ENCODE measurements around the gene ACSF3.

ACSF3 gene

DNA sequence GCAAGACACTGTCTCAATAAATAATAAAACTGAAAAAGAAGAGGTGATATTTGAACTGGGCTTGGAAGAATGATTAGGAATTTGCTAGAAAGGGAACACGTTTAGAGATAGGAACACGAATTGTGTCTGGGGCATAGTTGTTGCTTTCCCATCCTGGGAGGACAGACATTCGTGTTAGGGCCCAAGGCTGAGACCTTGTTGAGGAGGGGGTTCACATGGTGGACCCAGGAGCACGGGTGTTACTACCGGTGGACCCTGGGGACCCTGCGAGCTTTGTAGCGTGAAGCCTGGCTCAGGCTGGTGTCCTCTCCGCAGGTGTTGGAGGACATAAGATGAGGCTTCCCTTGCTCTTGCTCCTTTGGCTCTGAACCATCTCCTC lies 1.2 kb downstream of the ACSF3 start:
- peak overlapping the region; percentile 73 for H3K4me3 ChIP-seq (ENCODE audit: control insufficient read depth, low read depth, low read length)
- TF ChIP-seq, protein P1, sequence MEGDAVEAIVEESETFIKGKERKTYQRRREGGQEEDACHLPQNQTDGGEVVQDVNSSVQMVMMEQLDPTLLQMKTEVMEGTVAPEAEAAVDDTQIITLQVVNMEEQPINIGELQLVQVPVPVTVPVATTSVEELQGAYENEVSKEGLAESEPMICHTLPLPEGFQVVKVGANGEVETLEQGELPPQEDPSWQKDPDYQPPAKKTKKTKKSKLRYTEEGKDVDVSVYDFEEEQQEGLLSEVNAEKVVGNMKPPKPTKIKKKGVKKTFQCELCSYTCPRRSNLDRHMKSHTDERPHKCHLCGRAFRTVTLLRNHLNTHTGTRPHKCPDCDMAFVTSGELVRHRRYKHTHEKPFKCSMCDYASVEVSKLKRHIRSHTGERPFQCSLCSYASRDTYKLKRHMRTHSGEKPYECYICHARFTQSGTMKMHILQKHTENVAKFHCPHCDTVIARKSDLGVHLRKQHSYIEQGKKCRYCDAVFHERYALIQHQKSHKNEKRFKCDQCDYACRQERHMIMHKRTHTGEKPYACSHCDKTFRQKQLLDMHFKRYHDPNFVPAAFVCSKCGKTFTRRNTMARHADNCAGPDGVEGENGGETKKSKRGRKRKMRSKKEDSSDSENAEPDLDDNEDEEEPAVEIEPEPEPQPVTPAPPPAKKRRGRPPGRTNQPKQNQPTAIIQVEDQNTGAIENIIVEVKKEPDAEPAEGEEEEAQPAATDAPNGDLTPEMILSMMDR (conservative IDR thresholded peaks at IDR 0.05; ENCODE audit: control insufficient read depth, insufficient read depth, low read depth, low read length) = no peak
- DNase-seq (ENCODE audit: low read depth) = no peak

DNA sequence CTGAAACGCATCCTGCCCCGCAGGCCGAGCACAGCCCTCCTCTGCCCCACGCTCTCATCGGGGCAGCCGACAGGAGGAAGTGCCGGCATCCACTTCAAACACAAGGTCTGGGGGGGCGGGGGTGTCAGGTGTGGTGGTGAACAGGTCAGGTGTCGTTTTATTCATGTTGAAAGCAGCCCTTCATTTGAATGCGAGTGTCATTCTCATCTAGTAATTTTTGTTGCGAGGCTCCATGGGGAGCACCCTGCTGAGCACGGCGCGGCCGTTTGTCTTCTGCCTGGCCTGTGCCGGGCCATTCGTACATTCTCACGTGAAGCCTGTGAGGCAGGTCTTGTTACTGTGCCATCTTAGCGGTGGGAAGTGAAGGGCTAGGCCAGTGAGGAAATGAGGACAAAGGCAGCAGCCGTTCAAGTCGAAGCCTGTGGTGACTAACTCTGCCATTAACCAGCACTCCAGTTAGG lies 1.9 kb downstream of the ACSF3 start:
- peak; percentile 8 for DNase-seq (ENCODE audit: low read depth)
- TF ChIP-seq, protein P1 (conservative IDR thresholded peaks at IDR 0.05; ENCODE audit: control insufficient read depth, insufficient read depth, low read depth, low read length) = no peak
- no peak overlapping the region for H3K4me3 ChIP-seq (ENCODE audit: control insufficient read depth, low read depth, low read length)

DNA sequence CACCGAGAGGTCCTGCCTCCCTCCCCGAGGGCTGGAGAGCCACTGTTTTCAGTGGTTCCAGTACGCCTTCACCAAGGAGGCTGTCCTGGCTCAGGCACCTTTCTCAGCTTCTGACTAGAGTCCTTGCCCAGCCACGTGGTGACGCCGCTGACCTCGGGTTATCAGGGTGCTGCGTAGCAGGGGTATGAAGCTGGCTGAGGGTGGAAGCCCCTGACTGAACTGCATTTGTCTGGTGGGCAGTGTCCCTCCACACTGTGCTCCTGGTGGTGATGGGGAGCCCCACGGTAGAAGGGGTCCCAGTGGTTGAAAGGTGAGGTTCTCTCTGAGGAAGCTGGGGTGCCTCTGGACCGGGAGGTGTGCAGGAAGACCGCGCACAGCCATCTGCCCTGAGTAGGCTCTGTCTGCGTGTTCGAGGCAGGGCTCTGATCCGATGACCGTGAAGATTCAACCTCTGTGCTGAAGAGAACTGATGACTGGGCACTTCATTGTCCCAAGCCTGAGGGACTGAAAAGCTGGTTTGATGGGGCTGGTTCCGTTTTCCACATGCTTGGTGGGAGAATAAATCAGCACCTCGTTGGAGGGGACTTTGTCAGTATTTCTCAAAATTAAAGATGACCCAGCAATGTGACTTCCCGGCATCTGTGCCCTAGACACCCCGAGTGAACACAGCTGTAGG lies 2.5 kb downstream of the ACSF3 start:
- no peak for DNase-seq (ENCODE audit: low read depth)
- H3K4me3 ChIP-seq (ENCODE audit: control insufficient read depth, low read depth, low read length) = no peak overlapping the region
- TF ChIP-seq, protein P1 (conservative IDR thresholded peaks at IDR 0.05; ENCODE audit: control insufficient read depth, insufficient read depth, low read depth, low read length) = no peak

DNA sequence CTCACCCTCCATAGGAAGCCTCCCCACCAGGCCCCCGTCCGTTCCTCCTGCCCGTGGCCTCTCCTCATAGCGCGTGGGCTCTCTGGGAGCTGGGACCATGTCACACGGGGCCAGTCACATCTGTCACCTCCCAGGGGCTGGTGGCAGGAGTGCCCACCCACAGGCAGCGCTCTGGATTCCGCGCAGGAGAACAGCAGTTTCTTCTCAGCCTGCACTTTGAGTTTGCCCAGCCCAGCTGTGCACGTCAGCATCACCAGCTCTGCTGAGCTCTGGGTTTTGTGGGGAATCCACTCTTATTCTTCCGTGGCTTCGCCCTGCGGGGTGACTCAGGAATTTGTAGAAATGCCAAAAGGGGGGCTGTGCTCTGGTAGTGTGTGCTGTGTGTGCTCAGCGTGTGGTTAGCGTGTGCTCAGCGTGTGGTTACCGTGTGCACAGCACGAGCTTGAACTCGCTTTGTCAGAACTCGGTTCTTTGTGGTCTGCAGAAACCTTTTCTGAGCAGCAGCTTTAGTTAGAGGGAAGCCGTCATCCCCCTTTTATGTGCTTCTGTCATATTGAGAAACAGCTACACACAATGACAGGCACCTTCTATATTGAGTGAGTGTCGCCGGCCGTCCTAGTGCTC lies 3.2 kb downstream of the ACSF3 start:
- no peak for DNase-seq (ENCODE audit: low read depth)
- no peak overlapping the region for H3K4me3 ChIP-seq (ENCODE audit: control insufficient read depth, low read depth, low read length)
- TF ChIP-seq, protein P1 (conservative IDR thresholded peaks at IDR 0.05; ENCODE audit: control insufficient read depth, insufficient read depth, low read depth, low read length) = no peak

DNA sequence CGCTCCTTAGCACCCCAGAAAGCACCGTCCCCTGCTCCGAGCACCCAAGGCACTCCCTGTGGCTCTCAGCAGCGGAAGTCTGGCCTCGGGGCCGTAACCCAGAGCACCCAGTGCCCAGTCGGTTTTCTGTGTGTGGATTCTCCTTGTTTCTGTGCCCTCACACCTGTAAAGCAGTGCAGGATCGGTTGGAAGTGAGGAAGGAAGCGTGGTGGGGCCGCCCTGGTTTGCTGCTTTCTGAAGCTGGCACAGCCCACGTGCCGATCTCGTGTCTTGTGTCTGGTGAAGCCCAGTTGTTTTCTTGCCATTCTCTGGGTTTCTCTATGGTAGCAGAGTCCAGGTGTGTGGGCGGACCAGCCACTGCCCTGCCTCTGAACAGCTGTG lies 3.7 kb downstream of the ACSF3 start:
- no peak overlapping the region for H3K4me3 ChIP-seq (ENCODE audit: control insufficient read depth, low read depth, low read length)
- DNase-seq (ENCODE audit: low read depth) = no peak
- TF ChIP-seq, protein P1 (conservative IDR thresholded peaks at IDR 0.05; ENCODE audit: control insufficient read depth, insufficient read depth, low read depth, low read length) = no peak

DNA sequence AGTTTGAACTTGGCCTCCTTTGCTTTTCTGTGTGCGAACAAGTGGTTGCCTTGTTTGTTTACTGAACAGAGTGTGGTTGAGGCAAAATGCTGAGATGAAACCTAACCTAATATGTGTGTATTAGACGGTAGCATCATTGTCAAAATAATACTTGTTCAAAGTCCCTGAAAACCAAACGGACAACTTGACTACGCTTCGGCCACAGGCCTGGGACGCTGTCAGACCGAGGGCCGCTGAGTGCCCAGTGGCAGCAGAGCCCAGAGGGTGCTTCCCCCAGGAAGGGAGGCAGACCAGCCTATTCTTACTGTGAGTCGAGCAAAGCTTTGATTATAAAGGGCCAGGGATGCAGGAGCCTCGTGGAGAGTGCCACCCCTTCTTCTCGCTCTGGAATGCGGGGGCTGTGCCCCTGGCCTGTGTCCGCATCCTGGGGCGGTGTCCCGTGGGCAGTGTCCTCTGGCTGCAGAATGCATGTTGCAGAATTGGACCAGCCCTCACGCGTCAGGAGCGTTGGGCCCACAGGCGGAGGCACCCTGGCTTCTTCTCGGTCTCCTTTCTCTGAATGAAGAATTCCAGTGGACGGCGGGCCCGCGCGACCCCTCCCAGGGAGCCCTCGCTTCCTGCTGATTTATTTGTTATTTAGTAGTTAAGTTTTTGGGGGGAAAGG lies 5.2 kb downstream of the ACSF3 start:
- TF ChIP-seq, protein P1 (conservative IDR thresholded peaks at IDR 0.05; ENCODE audit: control insufficient read depth, insufficient read depth, low read depth, low read length) = no peak
- DNase-seq (ENCODE audit: low read depth) = no peak
- H3K4me3 ChIP-seq (ENCODE audit: control insufficient read depth, low read depth, low read length) = no peak overlapping the region

Data from fibroblast of mammary gland (primary cell).